Measurements from ENCODE around the gene CD40LG. TPM values are rescaled to one million over a fixed set of nuclear protein-coding genes. Genes with fewer than 3 reads are reported as not detected.

Gene CD40LG
- total RNA-seq, 1 donor from 2014 or later: not detected

- H3K27me3 Mint-ChIP-seq (ENCODE audit: low read depth): no peaks in the 10 kb centered on the region
- no peak for TF ChIP-seq CTCF (conservative IDR thresholded peaks at IDR 0.05)
- H3K4me1 Mint-ChIP-seq: peaks cover 2% of the 10 kb centered on the region
- no peak for DNase-seq (ENCODE audit: low read depth, low spot score)
- H3K9me3 Mint-ChIP-seq: peaks cover 5% of the 10 kb centered on the region
- H3K36me3 Mint-ChIP-seq (ENCODE audit: low read depth): no peaks in the 10 kb centered on the region
- H3K4me3 Mint-ChIP-seq: no peak overlapping the region
- no peak overlapping the region for H3K27ac Mint-ChIP-seq (ENCODE audit: unreplicated experiment)
Measured at GRCh38 chrX:136684120-136684519, 36.2 kb downstream of the CD40LG start.

DNA sequence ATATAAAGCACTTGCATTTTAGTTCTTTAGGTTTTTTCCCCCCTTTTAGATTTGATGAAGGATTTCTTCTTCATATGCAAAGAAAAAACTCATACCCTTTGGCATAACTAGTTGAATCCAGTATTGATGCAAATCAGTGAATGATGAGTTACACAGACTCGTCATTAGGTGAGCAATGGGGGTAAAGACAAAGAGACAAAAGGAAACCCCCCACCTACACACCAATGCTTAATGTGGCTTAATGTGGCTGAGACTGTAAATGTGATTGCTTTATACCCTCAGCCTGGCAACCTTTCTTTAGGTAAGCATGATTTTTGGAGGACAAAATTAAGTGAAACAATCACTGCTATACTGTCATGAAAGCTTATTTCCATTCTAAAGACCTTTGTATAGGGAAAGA, 39.5 kb downstream of the CD40LG start:
- peaks cover 5% of the 10 kb centered on the region for H3K9me3 Mint-ChIP-seq
- no peaks in the 10 kb centered on the region for H3K27me3 Mint-ChIP-seq (ENCODE audit: low read depth)
- no peak for TF ChIP-seq CTCF (conservative IDR thresholded peaks at IDR 0.05)
- H3K4me1 Mint-ChIP-seq: peaks cover 8% of the 10 kb centered on the region
- H3K36me3 Mint-ChIP-seq (ENCODE audit: low read depth): no peaks in the 10 kb centered on the region
- H3K4me3 Mint-ChIP-seq: no peak overlapping the region
- H3K27ac Mint-ChIP-seq (ENCODE audit: unreplicated experiment): no peak overlapping the region
- DNase-seq (ENCODE audit: low read depth, low spot score): no peak

- DNase-seq (ENCODE audit: low read depth, low spot score): no peak
- Mint-ChIP-seq H3K27ac (ENCODE audit: unreplicated experiment) (peak overlapping the region; percentile 67), H3K4me3 (no peak overlapping the region), H3K36me3 (ENCODE audit: low read depth) (no peaks in the 10 kb centered on the region), H3K4me1 (peaks cover 11% of the 10 kb centered on the region), H3K9me3 (peaks cover 5% of the 10 kb centered on the region), H3K27me3 (ENCODE audit: low read depth) (no peaks in the 10 kb centered on the region)
- no peak for TF ChIP-seq CTCF (conservative IDR thresholded peaks at IDR 0.05)
Measured at GRCh38 chrX:136689436-136689835, 41.5 kb downstream of the CD40LG start.

GRCh38 chrX:136691028-136691809, 43.3 kb downstream of the CD40LG start:
- Mint-ChIP-seq H3K4me1 (peaks cover 15% of the 10 kb centered on the region), H3K36me3 (ENCODE audit: low read depth) (no peaks in the 10 kb centered on the region), H3K9me3 (peaks cover 5% of the 10 kb centered on the region), H3K27me3 (ENCODE audit: low read depth) (no peaks in the 10 kb centered on the region), H3K4me3 (no peak overlapping the region), H3K27ac (ENCODE audit: unreplicated experiment) (no peak overlapping the region)
- no peak for TF ChIP-seq CTCF (conservative IDR thresholded peaks at IDR 0.05)
- no peak for DNase-seq (ENCODE audit: low read depth, low spot score)

GRCh38 chrX:136692271-136692670, 44.3 kb downstream of the CD40LG start:
- no peak for DNase-seq (ENCODE audit: low read depth, low spot score)
- Mint-ChIP-seq H3K36me3 (ENCODE audit: low read depth) (no peaks in the 10 kb centered on the region), H3K4me3 (no peak overlapping the region), H3K27ac (ENCODE audit: unreplicated experiment) (no peak overlapping the region), H3K9me3 (peaks cover 3% of the 10 kb centered on the region), H3K4me1 (peaks cover 15% of the 10 kb centered on the region), H3K27me3 (ENCODE audit: low read depth) (no peaks in the 10 kb centered on the region)
- no peak for TF ChIP-seq CTCF (conservative IDR thresholded peaks at IDR 0.05)
